T-helper 17 cell (primary cell): ENCODE results near the gene OPTN. TPM values are rescaled to one million over a fixed set of nuclear protein-coding genes. Genes with fewer than 3 reads are reported as not detected.
"Not testable (repeated sequence)": the region's sequence is repeated elsewhere in the genome, so short reads cannot be mapped to it uniquely, and the experiment has no call there.

Experiments
- ATAC-seq: fragments of 150-1000 bp; cut with Tn5 transposase; 2 replicates; pipeline ENCODE4 v1.10.0; 2021; ENCODE audit warnings: mild to moderate bottlenecking, moderate library complexity
- DNase-seq, 3 donors: peaks; one replicate each; pipeline versions ENCODE4 v3.0.0 to v3.0.0-alpha.2; 2020 to 2021
- H3K9me3 ChIP-seq: one replicate; pipeline ENCODE4 v1.7.0; 2013; ENCODE audit warnings: low read length, mild to moderate bottlenecking; ENCODE audit not compliant: control insufficient read depth, poor library complexity, severe bottlenecking
- H3K27ac Mint-ChIP-seq: one replicate; pipeline ENCODE4 v1.8.0; 2022; ENCODE audit warnings: mild to moderate bottlenecking, moderate library complexity, mixed read lengths
- H3K27me3 Mint-ChIP-seq: one replicate; pipeline ENCODE4 v1.8.0; 2022; ENCODE audit warnings: mixed read lengths
- H3K36me3 Mint-ChIP-seq: one replicate; pipeline ENCODE4 v1.8.0; 2022; ENCODE audit warnings: low read depth, mixed read lengths
- H3K4me1 Mint-ChIP-seq: one replicate; pipeline ENCODE4 v1.8.0; 2022; ENCODE audit warnings: mild to moderate bottlenecking, mixed read lengths
- H3K4me3 Mint-ChIP-seq: one replicate; pipeline ENCODE4 v1.8.0; 2022; ENCODE audit warnings: mild to moderate bottlenecking, moderate library complexity, mixed read lengths
- total RNA-seq, 4 donors: library from RNA in 2 of 4; stranded (reverse) in 2 of 4; gene quantifications; one replicate each; pipeline ENCODE4 v1.2.3 and lab custom pipeline; 2022 to 2026

The OPTN gene
- total RNA-seq, 2 donors from 2014 or later: 158 to 160 TPM

GRCh38 chr10:13155860-13156259 is 55.9 kb downstream of the OPTN start:
- ATAC-seq, H3K4me1 Mint-ChIP-seq, H3K9me3 ChIP-seq, H3K27me3 Mint-ChIP-seq, DNase-seq, H3K27ac Mint-ChIP-seq, H3K4me3 Mint-ChIP-seq, H3K36me3 Mint-ChIP-seq: not testable (repeated sequence)

- peak in 2 of 3 donors; percentile 18 to 23 for DNase-seq
- no peaks in the 10 kb centered on the region for H3K36me3 Mint-ChIP-seq
- peaks cover 19% of the 10 kb centered on the region for H3K4me1 Mint-ChIP-seq
- H3K27ac Mint-ChIP-seq: peak overlapping the region; percentile 67
- no peaks in the 10 kb centered on the region for H3K27me3 Mint-ChIP-seq
- no peaks in the 10 kb centered on the region for H3K9me3 ChIP-seq
- peak overlapping the region; percentile 81 for H3K4me3 Mint-ChIP-seq
- no peak for ATAC-seq
Observed at GRCh38 chr10:13158401-13158800, 58.4 kb downstream of the OPTN start.

- DNase-seq (peak; percentile 91 to 97 (median 93)), ATAC-seq (peak; percentile 100)
- Mint-ChIP-seq H3K36me3 (no peaks in the 10 kb centered on the region), H3K4me1 (peaks cover 22% of the 10 kb centered on the region), H3K27ac (peak within 1 kb of the TSS; percentile 75), H3K27me3 (no peaks in the 10 kb centered on the region), H3K4me3 (peak within 1 kb of the TSS; percentile 87)
- H3K9me3 ChIP-seq: no peaks in the 10 kb centered on the region
Observed at GRCh38 chr10:13160934-13161856, 61.2 kb downstream of the OPTN start, which contains the start of gene MCM10. Gene MCM10, plus strand, starts transcription at chr10:13161558. Its CDS starts 2,645 bp downstream, at chr10:13164203.

DNA sequence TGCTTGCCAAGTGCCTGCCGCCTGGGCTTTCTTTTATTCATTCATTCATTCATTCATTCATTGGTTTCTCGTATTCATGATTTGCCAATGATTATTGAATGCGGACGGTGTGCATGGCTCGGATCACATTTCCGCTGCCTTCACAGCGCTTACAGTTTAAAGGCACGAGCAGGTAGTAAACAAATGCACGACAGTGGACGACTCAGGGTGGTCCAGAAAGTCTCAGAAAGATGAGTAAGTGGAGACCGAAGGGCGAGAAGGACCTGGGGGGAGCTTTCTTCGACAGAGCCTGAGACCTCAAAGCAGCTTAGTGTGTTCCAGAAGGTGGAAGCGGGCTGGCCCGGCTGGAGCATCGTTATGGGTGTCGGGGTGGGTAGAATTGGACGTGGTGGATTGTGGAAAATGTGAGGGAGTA is 61.9 kb downstream of the OPTN start:
- Mint-ChIP-seq H3K27me3 (no peaks in the 10 kb centered on the region), H3K4me1 (peaks cover 22% of the 10 kb centered on the region), H3K4me3 (peak overlapping the region; percentile 87), H3K27ac (peak overlapping the region; percentile 75), H3K36me3 (no peaks in the 10 kb centered on the region)
- ATAC-seq (no peak), DNase-seq (no peak)
- H3K9me3 ChIP-seq: no peaks in the 10 kb centered on the region

- ATAC-seq (no peak), DNase-seq (no peak)
- Mint-ChIP-seq H3K36me3 (no peaks in the 10 kb centered on the region), H3K4me1 (peaks cover 22% of the 10 kb centered on the region), H3K27me3 (no peaks in the 10 kb centered on the region), H3K4me3 (no peak overlapping the region), H3K27ac (no peak overlapping the region)
- H3K9me3 ChIP-seq: no peaks in the 10 kb centered on the region
Observed at GRCh38 chr10:13163859-13164258, 63.9 kb downstream of the OPTN start.

DNA sequence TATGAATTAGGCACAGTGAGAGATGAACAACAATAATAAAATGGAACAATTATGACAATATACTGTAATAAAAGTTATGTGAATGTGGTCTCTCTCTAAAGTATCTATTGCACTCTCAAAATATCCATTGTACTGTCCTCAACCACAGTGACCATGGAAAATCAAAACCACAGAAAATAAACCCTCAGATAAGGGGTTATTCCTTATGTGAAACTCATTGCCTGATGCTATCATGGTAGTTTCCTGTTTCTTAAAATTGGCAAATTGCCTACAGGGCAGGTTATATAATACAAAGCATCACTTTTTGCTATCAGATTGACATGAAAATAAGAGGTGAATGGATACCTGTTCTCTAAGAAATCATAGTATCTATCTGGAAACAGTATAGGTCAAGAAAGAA is 65.2 kb downstream of the OPTN start:
- H3K4me3 Mint-ChIP-seq: no peak overlapping the region
- H3K27me3 Mint-ChIP-seq: no peaks in the 10 kb centered on the region
- no peaks in the 10 kb centered on the region for H3K9me3 ChIP-seq
- no peak overlapping the region for H3K27ac Mint-ChIP-seq
- no peak for DNase-seq
- H3K4me1 Mint-ChIP-seq: peaks cover 19% of the 10 kb centered on the region
- ATAC-seq: no peak
- no peaks in the 10 kb centered on the region for H3K36me3 Mint-ChIP-seq

DNA sequence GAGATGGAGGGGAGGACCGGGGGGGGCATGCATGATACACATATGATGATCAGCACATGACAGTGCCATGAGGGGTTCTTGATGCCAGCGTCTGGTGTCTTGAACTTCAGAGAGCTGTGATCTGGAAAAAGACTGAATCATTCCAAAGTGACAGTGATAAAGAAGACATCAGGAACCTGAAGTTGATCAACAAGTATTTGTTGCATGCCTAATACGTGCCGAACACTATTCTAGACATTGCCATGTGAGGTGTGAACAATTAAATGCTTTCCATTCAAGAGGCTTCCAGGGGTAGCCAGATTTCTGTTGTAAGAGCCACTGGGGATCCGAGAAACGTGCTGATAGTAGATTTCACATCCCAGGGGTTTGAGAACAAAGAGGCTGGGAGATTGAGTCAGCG is 67.6 kb downstream of the OPTN start:
- no peaks in the 10 kb centered on the region for H3K9me3 ChIP-seq
- DNase-seq (no peak), ATAC-seq (no peak)
- no peaks in the 10 kb centered on the region for H3K27me3 Mint-ChIP-seq
- no peak overlapping the region for H3K4me3 Mint-ChIP-seq
- H3K27ac Mint-ChIP-seq: no peak overlapping the region
- H3K4me1 Mint-ChIP-seq: peaks cover 3% of the 10 kb centered on the region
- H3K36me3 Mint-ChIP-seq: no peaks in the 10 kb centered on the region

DNA sequence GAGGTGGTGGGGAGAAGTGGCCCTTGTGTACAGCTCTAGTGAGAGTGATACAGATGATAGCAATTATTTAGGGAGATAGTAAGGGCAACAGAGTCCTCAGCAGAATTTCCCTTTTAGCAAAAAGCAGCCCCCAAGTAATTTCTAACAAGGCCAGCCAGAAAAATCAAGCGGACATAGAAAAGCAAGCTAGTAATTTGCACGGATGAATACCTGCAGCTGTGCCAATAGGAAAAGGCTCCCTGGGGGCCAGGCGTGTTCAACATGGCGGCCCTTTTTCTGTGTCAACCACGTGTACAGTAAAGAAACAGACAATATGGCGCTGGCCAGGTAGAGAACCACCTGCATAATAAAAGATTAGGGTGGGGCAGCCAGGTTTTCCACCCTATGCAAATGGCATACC is 68.8 kb downstream of the OPTN start:
- Mint-ChIP-seq H3K27me3 (no peaks in the 10 kb centered on the region), H3K4me1 (peaks cover 3% of the 10 kb centered on the region), H3K4me3 (no peak overlapping the region), H3K27ac (peak overlapping the region; percentile 27), H3K36me3 (no peaks in the 10 kb centered on the region)
- no peak for DNase-seq
- ATAC-seq: no peak
- H3K9me3 ChIP-seq: no peaks in the 10 kb centered on the region

DNA sequence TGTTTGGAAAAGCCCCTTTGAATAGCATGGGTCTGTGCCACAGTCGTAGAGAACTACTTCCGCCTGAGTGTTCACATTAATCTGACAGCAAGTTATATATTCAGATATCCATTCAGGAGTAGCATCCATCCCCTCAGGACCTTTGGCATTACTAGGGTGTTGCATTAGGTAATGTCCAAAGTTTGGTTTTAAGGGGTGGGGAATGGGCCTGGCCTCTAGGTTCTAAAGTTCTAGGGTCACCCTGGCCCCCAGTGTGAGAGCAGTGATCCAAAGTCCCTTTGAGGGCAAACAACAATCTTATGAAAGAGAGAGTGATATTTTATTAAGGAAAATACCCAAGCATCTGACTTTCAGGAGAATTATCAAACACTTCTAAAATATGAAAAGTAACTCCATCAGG is 73.7 kb downstream of the OPTN start:
- H3K9me3 ChIP-seq: no peaks in the 10 kb centered on the region
- Mint-ChIP-seq H3K4me3 (no peak overlapping the region), H3K36me3 (no peaks in the 10 kb centered on the region), H3K4me1 (no peaks in the 10 kb centered on the region), H3K27me3 (no peaks in the 10 kb centered on the region), H3K27ac (no peak overlapping the region)
- no peak for DNase-seq
- ATAC-seq: no peak

GRCh38 chr10:13180788-13181187 is 80.8 kb downstream of the OPTN start:
- H3K27ac Mint-ChIP-seq: no peak overlapping the region
- no peaks in the 10 kb centered on the region for H3K36me3 Mint-ChIP-seq
- H3K27me3 Mint-ChIP-seq: no peaks in the 10 kb centered on the region
- no peak overlapping the region for H3K4me3 Mint-ChIP-seq
- no peak for DNase-seq
- no peak for ATAC-seq
- no peaks in the 10 kb centered on the region for H3K9me3 ChIP-seq
- peaks cover 2% of the 10 kb centered on the region for H3K4me1 Mint-ChIP-seq

- Mint-ChIP-seq H3K4me1 (peaks cover 2% of the 10 kb centered on the region), H3K27ac (no peak overlapping the region)
Observed at GRCh38 chr10:13182424-13182823, 82.5 kb downstream of the OPTN start.

GRCh38 chr10:13183625-13184024 is 83.7 kb downstream of the OPTN start:
- DNase-seq (no peak), ATAC-seq (no peak)
- Mint-ChIP-seq H3K4me1 (peaks cover 2% of the 10 kb centered on the region), H3K27ac (no peak overlapping the region), H3K27me3 (no peaks in the 10 kb centered on the region), H3K4me3 (no peak overlapping the region), H3K36me3 (no peaks in the 10 kb centered on the region)
- H3K9me3 ChIP-seq: no peaks in the 10 kb centered on the region

More at GRCh38 chr10:13182424-13182823, 82.5 kb downstream of the OPTN start:
- Mint-ChIP-seq H3K27me3 (no peaks in the 10 kb centered on the region), H3K36me3 (no peaks in the 10 kb centered on the region), H3K4me3 (no peak overlapping the region)
- H3K9me3 ChIP-seq: no peaks in the 10 kb centered on the region
- ATAC-seq (no peak), DNase-seq (no peak)

DNA sequence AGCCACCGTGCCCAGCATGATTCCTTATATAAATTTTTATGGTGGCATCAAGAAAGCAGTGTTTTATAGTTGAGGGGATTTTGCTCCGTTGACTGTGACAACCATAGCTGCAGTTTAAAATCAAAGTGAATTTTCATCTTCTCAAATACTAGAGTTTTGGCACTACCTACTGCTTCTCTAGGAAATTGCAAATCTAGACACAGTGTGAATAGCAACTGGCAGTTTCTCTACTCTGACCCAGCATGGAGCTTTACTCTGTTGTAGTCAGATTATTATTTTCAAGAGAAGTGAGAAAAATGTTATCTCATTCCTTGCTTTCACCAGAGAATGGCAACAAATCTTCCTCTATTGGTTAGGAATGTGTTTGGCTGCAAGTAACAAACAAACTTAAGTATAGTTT is 84.3 kb downstream of the OPTN start:
- no peak overlapping the region for H3K4me3 Mint-ChIP-seq
- H3K27ac Mint-ChIP-seq: no peak overlapping the region
- ATAC-seq (no peak), DNase-seq (no peak)
- no peaks in the 10 kb centered on the region for H3K36me3 Mint-ChIP-seq
- H3K9me3 ChIP-seq: no peaks in the 10 kb centered on the region
- no peaks in the 10 kb centered on the region for H3K27me3 Mint-ChIP-seq
- peaks cover 2% of the 10 kb centered on the region for H3K4me1 Mint-ChIP-seq
